ENCODE results near the gene SOCS3.

- no peak for TF ChIP-seq POLR2AphosphoS5 (IDR thresholded peaks at IDR 0.05; ENCODE audit: borderline replicate concordance, low read depth, low read length)
- no peak for TF ChIP-seq EZH2 (IDR thresholded peaks at IDR 0.05)
Measured at GRCh38 chr17:78391051-78391431, 31.2 kb upstream of the SOCS3 start.

All from SK-N-MC (cell line).